Activated T-cell treated with anti-CD3 and anti-CD28 coated beads for 48 hours (primary cell): Measurements from ENCODE around the gene PARD6G.
"Not testable (repeated sequence)": the region's sequence is repeated elsewhere in the genome, so short reads cannot be mapped to it uniquely, and the experiment has no call there.

ENCODE experiments used
- DNase-seq: peaks from one replicate; pipeline ENCODE4 v3.0.0-alpha.2; 2020; ENCODE audit warnings: low read depth

The PARD6G gene

GRCh38 chr18:80241919-80242777, 5.2 kb downstream of the PARD6G start:
- no peak for DNase-seq

- no peak for DNase-seq
Observed at GRCh38 chr18:80239830-80240229, 7.5 kb downstream of the PARD6G start.

- no peak for DNase-seq
Observed at GRCh38 chr18:80238651-80239260, 8.6 kb downstream of the PARD6G start.

GRCh38 chr18:80237519-80237918, 9.8 kb downstream of the PARD6G start:
- not testable (repeated sequence) for DNase-seq

- DNase-seq, result no peak
Observed at GRCh38 chr18:80234398-80234797, 12.9 kb downstream of the PARD6G start.

- no peak for DNase-seq
Observed at GRCh38 chr18:80233899-80234298, 13.4 kb downstream of the PARD6G start.

- DNase-seq, result no peak
Observed at GRCh38 chr18:80233201-80233835, 14.0 kb downstream of the PARD6G start.

- DNase-seq, result no peak
Observed at GRCh38 chr18:80232710-80233109, 14.6 kb downstream of the PARD6G start.

GRCh38 chr18:80232030-80232429, 15.3 kb downstream of the PARD6G start:
- no peak for DNase-seq

GRCh38 chr18:80231616-80232015, 15.7 kb downstream of the PARD6G start:
- no peak for DNase-seq

GRCh38 chr18:80231151-80231550, 16.2 kb downstream of the PARD6G start:
- no peak for DNase-seq

GRCh38 chr18:80229766-80230745, 17.3 kb downstream of the PARD6G start:
- DNase-seq, result no peak

- no peak for DNase-seq
Observed at GRCh38 chr18:80229363-80229762, 18.0 kb downstream of the PARD6G start.

- no peak for DNase-seq
Observed at GRCh38 chr18:80228051-80228848, 19.1 kb downstream of the PARD6G start.

- DNase-seq, result no peak
Observed at GRCh38 chr18:80227472-80227871, 19.8 kb downstream of the PARD6G start.

- no peak for DNase-seq
Observed at GRCh38 chr18:80225685-80226084, 21.6 kb downstream of the PARD6G start.

- no peak for DNase-seq
Observed at GRCh38 chr18:80223581-80224148, 23.6 kb downstream of the PARD6G start.

- DNase-seq, result not testable (repeated sequence)
Observed at GRCh38 chr18:80219488-80219887, 27.8 kb downstream of the PARD6G start.

- DNase-seq, result no peak
Observed at GRCh38 chr18:80218341-80219227, 28.7 kb downstream of the PARD6G start.

- no peak for DNase-seq
Observed at GRCh38 chr18:80213182-80213581, 34.1 kb downstream of the PARD6G start.
